Measurements from ENCODE around the gene TCTN2.

The TCTN2 gene

DNA sequence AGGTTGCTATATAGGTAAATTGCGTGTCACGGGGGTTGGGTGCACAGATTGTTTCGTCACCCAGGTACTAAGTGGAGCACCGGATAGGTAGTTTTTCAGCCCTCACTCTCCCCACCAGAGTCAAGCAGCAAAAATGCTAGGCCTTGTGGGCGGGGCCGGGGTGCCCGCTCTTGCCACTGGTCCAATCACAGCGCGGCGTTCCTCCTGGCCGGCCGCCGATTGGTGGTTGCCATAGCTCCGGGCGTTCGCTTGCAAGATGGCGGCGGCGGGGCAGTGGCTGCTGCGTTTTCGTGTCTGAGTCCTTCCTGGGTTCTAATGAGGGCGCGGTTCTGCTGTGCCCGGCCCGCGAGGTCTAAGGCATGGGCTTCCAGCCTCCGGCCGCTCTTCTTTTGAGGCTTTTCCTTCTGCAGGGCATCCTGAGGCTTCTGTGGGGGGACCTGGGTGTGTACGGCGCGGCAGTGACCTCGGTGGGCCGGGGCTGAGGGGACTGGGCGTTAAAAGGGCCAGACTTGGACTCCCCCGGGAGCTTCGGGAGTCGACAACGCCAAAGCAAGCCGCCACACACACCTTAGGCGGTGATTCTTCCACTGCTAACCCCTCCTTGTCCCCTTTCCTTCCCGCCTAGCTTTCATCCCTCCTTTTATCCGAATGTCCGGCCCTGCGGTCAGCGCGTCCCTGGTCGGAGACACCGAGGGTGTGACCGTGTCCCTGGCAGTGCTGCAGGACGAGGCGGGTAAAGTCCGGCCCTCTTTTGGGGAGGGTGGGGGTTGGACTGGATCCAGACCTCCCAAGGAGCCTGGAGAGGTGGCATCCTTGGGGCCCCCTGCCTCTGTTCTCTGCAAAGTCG, at the start of gene TCTN2:
Gene TCTN2, plus strand, starts transcription at position 232 of the 847 bp plus-strand sequence. Its CDS starts 128 bp downstream, at position 360.
- DNase-seq (ENCODE audit: low read depth in 2 of 2): peak; percentile 88 to 93

DNA sequence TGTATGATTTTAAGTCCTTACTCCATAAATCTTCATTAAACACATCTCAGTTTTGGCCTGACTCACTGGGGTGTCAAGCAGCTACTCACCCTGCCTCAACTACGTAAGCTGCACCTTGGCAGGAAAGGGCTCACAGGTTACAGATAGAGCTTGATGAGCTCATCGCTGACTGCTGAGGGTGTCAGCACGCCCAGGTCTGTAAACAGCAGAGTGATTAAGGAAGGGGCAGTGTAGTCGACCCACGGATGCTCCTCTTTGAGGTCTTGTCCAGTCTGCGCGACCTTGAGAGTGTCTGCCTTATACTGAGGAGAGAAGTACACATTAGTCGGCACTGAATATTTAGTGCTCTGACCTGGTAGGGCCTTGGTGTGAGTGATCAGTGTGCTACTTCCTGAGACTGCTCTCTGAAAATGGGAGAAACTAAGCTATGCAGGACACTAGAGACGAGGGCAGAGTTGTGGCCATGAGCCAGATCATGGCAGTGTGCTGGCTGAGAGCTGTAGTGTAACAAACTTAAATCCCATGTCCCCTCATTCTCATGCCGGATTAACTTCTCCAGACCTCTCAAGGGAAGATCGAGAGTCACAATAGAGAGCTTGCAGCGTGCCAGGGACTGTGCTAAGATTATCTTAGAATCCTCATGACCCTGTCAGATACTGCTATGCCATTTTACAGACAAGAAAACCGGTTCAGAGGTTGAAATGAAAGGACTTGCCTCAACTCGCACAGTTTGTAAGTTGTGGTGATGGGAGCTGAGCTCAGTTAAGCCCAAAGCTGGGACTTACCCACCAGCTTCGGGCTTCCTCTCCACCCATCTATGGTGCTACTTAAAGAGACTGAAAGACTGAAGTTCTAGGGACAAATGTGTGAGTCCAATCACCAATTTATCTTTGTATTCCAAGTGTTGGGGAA, 49.0 kb upstream of the TCTN2 start:
- DNase-seq (ENCODE audit: low read depth in 2 of 2): no peak

DNA sequence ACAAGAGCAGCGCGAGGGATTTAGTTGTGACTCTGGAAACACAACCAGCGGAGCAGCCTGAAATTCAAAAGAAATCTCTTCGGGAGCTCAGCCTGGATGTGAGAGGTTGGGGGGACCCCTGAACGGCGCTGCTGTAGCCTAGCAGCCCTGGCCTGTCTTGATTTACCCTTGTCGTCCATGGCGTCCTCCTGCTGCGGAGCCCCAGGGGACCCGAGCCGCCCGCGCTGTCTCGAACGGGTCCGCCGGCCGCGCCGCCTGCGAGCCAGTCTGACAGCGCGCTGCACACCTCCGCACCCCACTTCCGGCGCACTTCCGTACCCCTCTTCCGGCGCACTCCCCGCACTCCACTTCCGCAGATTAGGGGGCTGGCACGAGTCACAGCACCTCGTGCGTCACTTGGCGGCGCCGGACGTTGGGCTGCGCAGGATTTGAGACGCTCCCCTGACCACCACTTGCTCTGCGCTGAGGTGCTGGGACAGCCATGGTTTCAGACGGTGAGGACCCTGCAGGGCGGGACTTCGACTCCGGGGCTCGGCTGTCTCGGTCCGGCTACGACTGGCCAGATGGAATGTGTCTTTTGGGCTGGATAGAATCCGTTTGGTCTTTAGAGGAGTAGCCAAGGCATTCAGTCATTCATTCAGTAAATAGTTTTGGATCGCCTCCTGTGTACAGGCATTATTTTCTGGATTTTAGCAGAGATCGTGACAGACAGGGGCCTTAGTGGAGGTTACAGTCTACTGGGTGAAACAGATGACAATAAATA, 37.4 kb upstream of the TCTN2 start, which contains the start of the genes EIF2B1 and GTF2H3:
Gene EIF2B1, minus strand, starts transcription at position 308 of the 763 bp plus-strand sequence. Its CDS starts 129 bp downstream, at position 179.
Gene GTF2H3, plus strand, starts transcription at position 451 of the 763 bp plus-strand sequence. Its CDS starts 31 bp downstream, at position 482.
- DNase-seq (ENCODE audit: low read depth in 2 of 2): peak; percentile 91 to 95

DNA sequence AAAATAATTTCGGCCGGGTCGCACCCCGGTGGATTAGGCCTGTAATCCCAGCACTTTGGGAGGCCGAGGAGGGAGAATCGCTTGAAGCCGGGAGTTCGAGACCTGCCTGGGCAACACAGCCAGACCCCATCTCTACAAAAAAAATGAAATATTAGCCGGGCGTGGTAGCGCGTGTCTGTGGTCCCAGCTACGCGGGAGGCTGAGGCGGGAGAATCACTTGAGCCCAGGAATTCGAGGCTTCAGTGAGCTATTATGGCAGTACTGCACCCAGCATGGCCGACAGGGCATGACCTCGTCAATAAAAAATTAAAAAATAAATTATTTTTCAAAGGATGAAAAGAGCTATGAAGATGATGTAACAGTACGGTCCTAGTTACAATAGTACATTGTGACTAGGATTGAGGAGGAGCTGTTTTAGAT, 36.8 kb upstream of the TCTN2 start:
- no peak for DNase-seq (ENCODE audit: low read depth in 2 of 2)

DNA sequence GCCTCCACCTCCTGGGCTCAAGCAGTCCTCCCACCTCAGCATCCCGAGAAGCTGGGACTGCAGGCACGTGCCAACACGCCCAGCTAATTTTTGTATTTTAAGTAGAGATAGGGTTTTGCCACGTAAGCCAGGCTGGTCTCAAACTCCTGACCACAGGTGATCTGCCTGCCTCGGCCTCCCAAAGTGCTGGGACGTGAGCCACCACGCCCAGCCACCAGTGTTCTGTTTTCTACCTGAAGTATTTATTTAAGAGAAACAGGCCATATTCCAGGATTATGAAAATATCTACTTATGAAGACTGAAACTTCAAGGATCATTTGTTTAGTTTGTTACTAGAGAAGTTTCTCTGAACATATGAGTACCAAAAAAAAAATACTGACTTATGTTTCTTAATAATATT, 27.0 kb upstream of the TCTN2 start:
- DNase-seq (ENCODE audit: low read depth in 2 of 2): no peak

DNA sequence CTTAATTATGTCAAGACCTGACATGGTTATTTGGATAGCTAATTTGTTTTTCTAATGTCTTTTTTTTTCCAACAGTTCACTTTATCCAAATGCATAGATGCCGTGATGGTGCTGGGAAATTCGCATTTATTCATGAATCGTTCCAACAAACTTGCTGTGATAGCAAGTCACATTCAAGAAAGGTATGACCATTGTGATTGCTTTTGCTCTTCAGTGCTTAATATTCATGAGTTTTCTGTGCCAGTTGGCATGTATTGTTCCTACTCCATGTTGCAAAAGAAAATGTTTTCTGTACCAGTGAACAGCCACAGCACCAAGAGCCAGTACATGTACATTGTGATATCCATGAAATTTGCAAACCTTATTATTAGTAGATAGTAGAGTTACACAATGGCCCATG, 25.5 kb upstream of the TCTN2 start:
- no peak for DNase-seq (ENCODE audit: low read depth in 2 of 2)

DNA sequence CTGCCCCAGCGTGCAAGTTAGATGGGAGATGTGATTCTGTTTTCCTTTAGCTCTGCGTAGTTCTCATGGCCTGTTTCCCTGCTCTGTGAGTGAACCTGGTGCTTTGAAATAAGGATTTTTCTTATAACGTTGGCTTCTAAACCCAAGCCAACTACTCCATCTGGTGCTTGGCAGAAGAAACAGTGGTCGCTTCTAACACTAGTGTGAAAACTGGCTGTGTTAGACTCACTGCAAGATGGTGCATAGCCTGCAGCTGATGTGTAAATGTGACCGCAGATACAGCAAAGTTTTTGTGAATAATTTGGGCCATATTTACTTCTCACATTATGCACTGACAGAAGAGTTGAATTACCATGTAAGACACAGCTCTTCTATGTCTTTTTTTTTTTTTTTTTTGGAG, 25.0 kb upstream of the TCTN2 start:
- no peak for DNase-seq (ENCODE audit: low read depth in 2 of 2)

DNA sequence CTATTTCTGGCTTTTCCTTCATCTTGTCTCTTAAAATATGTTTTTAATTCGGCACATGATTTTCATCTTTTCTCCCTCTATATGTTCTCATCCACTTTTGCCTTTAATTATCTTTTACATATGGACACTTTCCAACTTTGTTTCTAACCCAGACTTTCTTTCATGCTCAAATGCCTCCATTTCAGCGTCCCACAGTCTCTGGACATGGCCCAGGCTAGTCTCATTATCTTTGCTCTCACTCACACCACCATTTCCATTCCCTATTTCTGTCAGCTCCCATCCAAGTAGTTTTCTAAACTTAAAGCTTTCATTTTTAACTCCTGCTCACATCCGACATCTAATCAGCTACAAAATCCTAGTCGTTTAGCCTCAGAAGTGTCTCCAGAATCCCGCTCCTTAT, 22.5 kb upstream of the TCTN2 start:
- no peak for DNase-seq (ENCODE audit: low read depth in 2 of 2)

DNA sequence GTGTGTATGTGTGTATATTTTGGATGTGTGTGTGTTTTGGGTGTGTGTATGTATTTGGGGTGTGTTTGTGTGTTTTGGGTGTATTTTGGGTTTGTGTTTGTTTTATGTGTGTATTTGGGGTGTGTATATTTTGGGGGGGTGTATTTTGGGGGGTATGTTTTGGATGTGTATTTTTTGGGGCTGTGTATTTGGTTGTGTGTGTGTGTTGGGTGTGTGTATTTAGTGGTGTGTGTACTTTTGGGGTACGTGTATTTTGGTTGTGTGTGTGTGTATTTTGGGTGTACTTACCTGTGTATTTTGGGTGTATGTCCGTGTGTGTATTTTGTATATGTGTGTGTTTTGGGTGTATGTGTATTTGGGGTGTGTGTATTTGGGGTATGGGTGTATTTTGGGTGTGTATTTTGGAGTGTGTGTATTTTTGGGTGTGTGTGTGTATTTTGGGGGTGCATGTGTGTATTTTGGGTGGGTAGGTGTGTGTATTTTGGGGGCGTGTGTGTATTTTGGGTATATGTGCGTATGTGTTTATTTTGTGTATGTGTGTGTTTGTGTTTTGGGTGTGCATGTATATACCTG, 16.7 kb upstream of the TCTN2 start:
- no peak for DNase-seq (ENCODE audit: low read depth in 2 of 2)

DNA sequence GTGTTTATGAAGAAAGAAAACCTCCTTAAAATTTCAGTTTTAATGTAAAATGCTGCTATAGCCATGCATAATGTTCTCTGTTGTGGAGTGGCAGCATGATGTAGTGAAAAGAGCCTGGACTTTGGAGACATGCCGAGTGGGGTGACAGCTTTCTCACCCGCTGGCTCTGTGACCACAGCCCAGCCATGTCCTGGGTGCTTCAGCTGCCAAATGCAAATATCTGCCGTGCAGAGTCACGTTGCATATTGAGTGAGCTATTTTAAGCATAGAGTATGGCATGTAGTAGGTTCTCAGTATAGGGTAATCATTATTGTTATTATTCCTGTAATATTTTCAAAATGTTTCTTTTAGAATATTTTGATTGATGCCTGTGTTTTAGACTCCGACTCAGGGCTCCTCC, 15.5 kb upstream of the TCTN2 start:
- DNase-seq (ENCODE audit: low read depth in 2 of 2): no peak

DNA sequence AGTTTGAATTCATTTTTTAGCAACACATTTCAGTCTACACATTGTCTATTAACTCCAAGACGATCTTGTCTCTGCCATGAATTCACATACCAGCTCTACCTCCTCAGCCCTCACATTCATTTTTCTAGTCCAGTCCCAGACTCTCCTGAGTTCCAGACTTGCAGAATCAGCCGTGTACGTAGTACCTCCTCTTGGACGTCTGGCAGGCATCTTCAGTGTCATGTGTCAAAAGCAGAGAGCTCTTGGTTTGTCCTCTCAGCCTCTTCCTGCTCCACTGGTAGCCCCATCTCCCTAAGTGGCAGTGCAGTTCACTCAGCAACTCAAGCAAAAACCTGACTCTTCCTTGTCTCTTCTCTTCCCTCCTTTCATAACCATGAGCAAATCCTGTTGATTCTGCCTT, 14.5 kb upstream of the TCTN2 start:
- no peak for DNase-seq (ENCODE audit: low read depth in 2 of 2)

DNA sequence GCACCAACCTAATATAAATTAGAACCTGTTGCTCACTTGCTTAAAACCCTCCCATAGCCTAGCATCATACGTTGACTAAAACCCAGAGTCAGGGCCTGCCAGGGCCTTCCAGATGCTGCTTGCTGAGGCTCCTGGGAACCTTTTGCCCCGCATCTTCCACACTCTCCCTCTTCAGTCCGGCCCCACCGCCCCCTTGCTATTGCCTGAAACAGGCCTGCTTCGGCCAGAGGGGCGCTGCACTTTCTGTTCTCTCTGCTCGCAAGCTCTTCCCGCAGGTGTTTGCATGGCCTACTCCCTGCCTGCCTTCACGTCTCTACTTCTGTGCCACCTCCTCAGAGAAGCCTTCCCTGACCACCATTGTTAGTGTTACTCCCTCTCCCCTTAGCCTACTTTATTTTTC, 13.7 kb upstream of the TCTN2 start:
- DNase-seq (ENCODE audit: low read depth in 2 of 2): no peak

DNA sequence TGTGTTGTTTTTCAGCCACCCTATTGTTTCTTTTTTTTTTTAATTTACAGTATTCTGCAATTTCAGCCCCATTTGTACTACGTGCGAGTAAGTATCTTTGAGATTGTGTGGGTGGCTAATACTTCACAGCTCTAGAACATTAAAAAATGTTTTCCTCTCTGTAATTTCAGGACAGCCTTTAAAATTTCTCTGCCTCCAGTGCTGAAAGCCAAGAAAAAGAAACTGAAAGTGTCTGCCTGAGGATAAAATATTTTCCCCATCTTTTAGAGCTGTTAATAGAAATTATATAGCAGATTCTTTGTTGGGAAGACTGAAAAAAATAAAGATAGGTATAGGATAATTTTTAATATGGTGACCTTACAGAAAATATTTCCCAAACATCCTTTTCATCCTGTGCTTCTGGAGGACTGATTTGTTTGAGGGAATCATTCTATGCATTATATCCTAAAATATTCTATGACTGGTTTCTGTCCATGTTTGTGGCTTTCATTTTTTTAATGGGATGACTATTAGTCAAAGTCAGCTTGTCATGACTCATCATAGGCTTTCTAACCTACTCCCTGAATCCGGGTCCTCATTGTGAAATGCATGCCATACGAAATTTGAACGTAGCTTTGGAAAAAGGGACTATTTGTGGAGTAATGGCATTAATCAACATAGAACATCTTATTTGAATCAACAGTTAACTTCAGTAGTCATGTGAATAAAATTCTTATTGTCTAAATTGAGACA, 10.8 kb upstream of the TCTN2 start:
- no peak for DNase-seq (ENCODE audit: low read depth in 2 of 2)

DNA sequence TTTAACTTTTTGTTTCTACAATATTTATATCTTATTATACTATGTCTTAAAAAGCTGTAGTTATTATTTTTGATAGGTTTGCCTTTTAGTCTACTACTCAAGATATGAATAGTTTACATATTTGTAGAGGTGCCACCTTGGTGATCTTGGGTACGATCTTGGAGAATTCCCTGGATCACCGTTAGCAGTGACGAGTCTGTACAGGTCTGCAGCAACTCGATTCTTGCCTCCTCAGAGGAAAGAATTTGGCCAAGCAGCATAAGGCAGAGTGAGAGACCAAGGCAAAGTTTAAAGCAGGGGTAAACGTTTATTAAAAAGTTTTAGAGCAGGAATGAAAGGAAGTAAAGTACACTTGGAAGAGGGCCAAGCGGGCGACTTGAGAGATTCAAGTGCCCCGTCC, 3.1 kb upstream of the TCTN2 start:
- DNase-seq (ENCODE audit: low read depth in 2 of 2): no peak

DNA sequence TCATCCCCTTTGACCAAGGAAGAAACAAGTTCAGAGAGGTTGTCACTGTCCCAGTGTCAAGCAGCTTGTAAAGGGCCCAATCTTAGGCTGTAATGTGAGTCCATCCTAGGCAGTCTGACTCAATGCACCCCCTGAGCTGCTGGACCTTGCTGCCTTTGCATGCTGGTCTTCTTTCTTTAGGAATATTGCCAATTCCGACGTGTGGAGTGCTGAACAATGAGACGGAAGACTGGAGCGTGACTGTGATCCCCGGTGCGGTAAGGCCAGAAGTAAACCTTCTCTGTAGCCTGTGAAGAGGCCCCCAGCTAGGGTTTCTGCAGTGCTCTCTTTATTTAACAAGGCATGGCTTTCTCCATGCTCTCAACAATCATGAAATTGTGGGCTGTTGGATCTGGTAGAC, 963 bp downstream of the TCTN2 start:
- DNase-seq (ENCODE audit: low read depth in 2 of 2): no peak

DNA sequence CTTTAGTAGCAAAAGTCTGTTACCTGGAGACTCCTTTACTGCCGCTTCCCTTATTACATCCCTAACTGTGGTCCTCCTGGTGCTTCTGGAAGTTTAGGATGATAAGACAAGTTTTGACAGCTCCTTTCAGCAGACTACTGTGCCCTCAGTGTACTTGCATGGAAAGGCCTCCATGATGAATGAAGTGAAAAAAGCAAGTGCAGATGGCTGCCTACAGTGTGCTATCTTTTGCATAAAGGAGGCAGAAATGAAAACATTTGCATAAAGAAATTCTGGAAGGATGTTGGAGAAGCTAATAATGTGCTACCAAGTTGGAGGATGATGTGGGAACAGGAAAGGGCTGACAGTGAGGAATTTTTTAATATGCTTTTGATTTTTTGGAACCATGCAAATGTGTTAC, 4.5 kb downstream of the TCTN2 start:
- no peak for DNase-seq (ENCODE audit: low read depth in 2 of 2)

DNA sequence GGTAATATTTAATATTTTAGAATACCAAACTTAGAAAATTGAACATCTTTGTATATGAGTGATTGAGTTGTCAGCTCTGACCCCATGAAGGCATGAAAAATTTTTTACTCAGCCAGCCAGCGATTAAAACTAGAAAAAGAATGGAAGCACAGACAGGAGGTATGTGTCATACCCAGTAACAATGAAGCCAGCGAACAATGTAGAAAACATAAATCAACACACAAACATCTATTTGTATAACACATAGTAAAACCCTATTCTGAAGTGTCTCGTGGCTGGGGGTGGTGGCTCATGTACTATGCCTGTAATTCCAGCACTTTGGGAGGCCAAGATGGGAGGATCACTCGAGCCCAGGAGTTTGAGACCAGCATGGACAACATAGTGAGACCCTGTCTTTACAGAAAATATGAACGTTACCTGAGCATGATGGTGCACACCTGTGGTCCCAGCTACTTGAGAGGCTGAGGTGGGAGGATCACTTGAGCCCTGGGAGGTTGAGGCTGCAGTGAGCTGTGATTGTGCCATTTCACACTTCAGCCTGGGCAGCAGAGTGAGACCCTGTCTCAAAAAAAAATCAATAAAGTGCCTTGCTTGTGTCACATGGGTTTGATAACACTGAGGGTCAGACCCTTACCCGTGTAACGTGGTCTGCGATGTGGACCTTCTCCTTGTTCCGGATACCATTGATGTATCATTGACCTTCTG, 5.9 kb downstream of the TCTN2 start:
- no peak for DNase-seq (ENCODE audit: low read depth in 2 of 2)

DNA sequence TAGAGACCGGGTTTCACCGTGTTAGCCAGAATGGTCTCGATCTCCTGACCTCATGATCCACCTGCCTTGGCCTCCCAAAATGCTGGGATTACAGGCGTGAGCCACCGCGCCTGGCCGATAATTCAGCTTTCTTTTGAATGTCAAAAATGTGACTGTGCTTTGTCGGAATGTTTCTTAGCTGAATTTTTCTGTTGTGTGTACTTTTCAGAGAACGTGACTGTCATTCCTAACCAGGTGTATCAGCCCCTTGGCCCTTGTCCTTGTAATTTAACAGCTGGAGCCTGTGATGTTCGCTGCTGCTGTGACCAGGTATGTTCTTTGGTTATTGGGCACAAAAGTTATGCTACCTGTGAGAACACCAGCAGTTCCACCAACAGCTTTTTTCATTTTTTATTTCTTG, 8.1 kb downstream of the TCTN2 start:
- DNase-seq (ENCODE audit: low read depth in 2 of 2): no peak

DNA sequence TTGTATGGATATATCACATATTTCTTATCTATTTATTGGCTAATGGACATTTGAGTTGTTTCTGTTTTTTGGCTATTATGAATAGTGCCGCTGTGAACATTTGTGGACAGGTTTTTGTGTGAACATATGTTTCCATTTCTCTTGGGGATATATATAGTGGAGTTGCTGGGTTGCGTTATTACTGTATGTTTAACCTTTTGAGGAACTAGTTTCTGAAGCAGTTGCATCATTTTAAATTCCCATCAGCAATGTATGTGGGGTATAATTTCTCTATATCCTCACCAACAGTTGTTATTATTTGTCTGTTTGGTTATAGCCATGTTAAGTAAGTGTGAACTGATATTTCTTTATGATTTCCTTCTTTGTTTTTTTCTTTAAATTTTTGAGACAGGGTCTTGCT, 10.7 kb downstream of the TCTN2 start:
- DNase-seq (ENCODE audit: low read depth in 2 of 2): no peak

DNA sequence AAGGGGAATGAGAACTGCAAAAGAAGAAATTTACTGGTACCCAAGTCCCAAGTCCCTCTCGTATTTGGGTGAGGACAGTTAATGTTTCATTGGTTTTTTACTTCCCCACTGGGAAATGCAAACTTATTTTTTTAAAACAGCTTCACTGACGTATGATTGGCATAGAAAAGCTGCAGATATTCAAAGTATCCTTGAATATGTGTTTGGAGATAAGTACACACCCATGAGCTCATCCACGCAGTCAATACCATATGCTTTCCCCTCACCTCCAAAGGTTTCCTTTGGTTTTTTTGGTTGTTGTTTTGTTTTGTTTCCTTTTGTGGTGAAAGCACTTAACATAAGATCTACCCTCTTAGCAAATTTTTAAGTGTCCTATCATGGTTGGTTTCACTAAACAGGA, 13.1 kb downstream of the TCTN2 start:
- DNase-seq (ENCODE audit: low read depth in 2 of 2): no peak

Data from activated CD4-positive, alpha-beta T cell treated with anti-CD3 and anti-CD28 coated beads for 24 hours (primary cell).